Smooth muscle cell (in vitro differentiated cells): Measurements from ENCODE around the gene MBP. TPM values are rescaled to one million over a fixed set of nuclear protein-coding genes. Genes with fewer than 3 reads are reported as not detected.

Experiments used
- DNase-seq: peaks from one replicate; lab custom pipeline; 2025; ENCODE audit not compliant: unreplicated experiment; lab: John Stamatoyannopoulos, UW
- H2AFZ ChIP-seq: fragments of 200-600 bp; sonication (generic); 2 replicates; pipeline ENCODE4 v1.6.0; 2016; ENCODE audit warnings: antibody characterized with exemption, low read depth, mild to moderate bottlenecking
- H3F3A ChIP-seq: fragments of 200-600 bp; sonication (generic); 2 replicates; pipeline ENCODE4 v1.6.0; 2017; ENCODE audit warnings: antibody characterized with exemption, low read depth
- H3K27ac ChIP-seq: fragments of 200-600 bp; sonication (generic); 2 replicates; pipeline ENCODE4 v1.5.1; 2016; ENCODE audit warnings: low read depth, mild to moderate bottlenecking
- H3K27me3 ChIP-seq: fragments of 200-600 bp; sonication (generic); 2 replicates; pipeline ENCODE4 v1.6.1; 2016; ENCODE audit warnings: low read depth, mild to moderate bottlenecking
- H3K36me3 ChIP-seq: fragments of 200-600 bp; sonication (generic); 2 replicates; pipeline ENCODE4 v1.5.1; 2016; ENCODE audit warnings: low read depth
- H3K4me1 ChIP-seq: fragments of 200-600 bp; sonication (generic); 2 replicates; pipeline ENCODE4 v1.5.1; 2016; ENCODE audit warnings: low read depth
- H3K4me2 ChIP-seq: fragments of 200-600 bp; sonication (generic); 2 replicates; pipeline ENCODE4 v1.6.0; 2016; ENCODE audit warnings: mild to moderate bottlenecking
- H3K4me3 ChIP-seq: fragments of 200-600 bp; sonication (generic); 2 replicates; pipeline ENCODE4 v1.5.1; 2016; ENCODE audit warnings: mild to moderate bottlenecking
- H3K79me2 ChIP-seq: fragments of 200-600 bp; sonication (generic); 2 replicates; pipeline ENCODE4 v1.6.0; 2016; ENCODE audit warnings: low read depth, mild to moderate bottlenecking
- H3K9ac ChIP-seq: fragments of 200-600 bp; sonication (generic); 2 replicates; pipeline ENCODE4 v1.6.0; 2016; ENCODE audit warnings: low read depth
- H3K9me3 ChIP-seq: fragments of 200-600 bp; sonication (generic); replicated peaks from 2 replicates; pipeline ENCODE4 v1.5.1; 2016; ENCODE audit warnings: low read depth
- H4K20me1 ChIP-seq: fragments of 200-600 bp; sonication (generic); 2 replicates; pipeline ENCODE4 v1.6.0; 2016; ENCODE audit warnings: low read depth
- CTCF ChIP-seq: fragments of 200-600 bp; sonication (generic); IDR thresholded peaks from 2 replicates; pipeline ENCODE4 v1.5.1; 2017; ENCODE audit warnings: borderline replicate concordance, mild to moderate bottlenecking, antibody characterized with exemption; ENCODE audit not compliant: insufficient read depth, poor library complexity, severe bottlenecking
- WGBS: methylation state at CpG from one replicate; pipeline ENCODE4 v1.1.7; 2016; ENCODE audit warnings: low lambda C conversion rate; 5-methylcytosine and 5-hydroxymethylcytosine counted together
- polyA plus RNA-seq: library from polyadenylated mRNA; unstranded; fragments of >200 nt; fragmentation: Nextera tagmentation; extraction: Ambion mirVana; gene quantifications from 2 replicates; pipeline ENCODE4 v1.2.1, GENCODE V29; 2016
- total RNA-seq: library from RNA; depleted of rRNA; stranded (reverse); fragments of >200 nt; gene quantifications from 2 replicates; pipeline ENCODE4 v1.2.3, GENCODE V29; 2014

MBP gene
- total and polyA plus RNA-seq, 2 experiments from 2014 or later = 1.4 to 5.1 TPM

GRCh38 chr18:76963936-76964335 is 168.6 kb downstream of the MBP start:
- peaks cover 26% of the 10 kb centered on the region for H4K20me1 ChIP-seq
- TF ChIP-seq CTCF = no peak
- DNase-seq = no peak
- H3K4me3 ChIP-seq = no peak overlapping the region
- H3K79me2 ChIP-seq = peaks cover 38% of the 10 kb centered on the region
- H3F3A ChIP-seq = no peaks in the 10 kb centered on the region
- H3K9ac ChIP-seq = no peak overlapping the region
- H3K4me1 ChIP-seq = peaks cover 7% of the 10 kb centered on the region
- no peak overlapping the region for H3K27ac ChIP-seq
- no peaks in the 10 kb centered on the region for H3K27me3 ChIP-seq
- H3K4me2 ChIP-seq = no peak overlapping the region
- 93% methylated on average over 2 of the region's 2 CpGs for WGBS
- no peak overlapping the region for H2AFZ ChIP-seq
- H3K9me3 ChIP-seq = no peaks in the 10 kb centered on the region
- peaks cover 7% of the 10 kb centered on the region for H3K36me3 ChIP-seq

GRCh38 chr18:76962851-76963250 is 169.7 kb downstream of the MBP start:
- H3K36me3 ChIP-seq = peaks cover 7% of the 10 kb centered on the region
- peaks cover 26% of the 10 kb centered on the region for H4K20me1 ChIP-seq
- 94% methylated on average over 1 of the region's 1 CpG for WGBS
- H3K27me3 ChIP-seq = no peaks in the 10 kb centered on the region
- DNase-seq = no peak
- no peak overlapping the region for H3K27ac ChIP-seq
- no peak overlapping the region for H3K4me3 ChIP-seq
- H3K79me2 ChIP-seq = peaks cover 38% of the 10 kb centered on the region
- no peak overlapping the region for H3K4me2 ChIP-seq
- no peaks in the 10 kb centered on the region for H3K9me3 ChIP-seq
- TF ChIP-seq CTCF = no peak
- H3F3A ChIP-seq = no peaks in the 10 kb centered on the region
- H3K4me1 ChIP-seq = peaks cover 3% of the 10 kb centered on the region
- no peak overlapping the region for H3K9ac ChIP-seq
- H2AFZ ChIP-seq = no peak overlapping the region

GRCh38 chr18:76960528-76961035 is 172.0 kb downstream of the MBP start:
- TF ChIP-seq CTCF = no peak
- Histone ChIP-seq H3K36me3 (peaks cover 7% of the 10 kb centered on the region), H2AFZ (no peak overlapping the region), H3K4me3 (no peak overlapping the region), H4K20me1 (peaks cover 21% of the 10 kb centered on the region), H3K4me2 (no peak overlapping the region), H3K9me3 (no peaks in the 10 kb centered on the region), H3K27me3 (no peaks in the 10 kb centered on the region), H3F3A (no peaks in the 10 kb centered on the region), H3K4me1 (no peaks in the 10 kb centered on the region), H3K27ac (no peak overlapping the region), H3K9ac (no peak overlapping the region), H3K79me2 (peaks cover 30% of the 10 kb centered on the region)
- 95% methylated on average over 16 of the region's 16 CpGs for WGBS
- no peak for DNase-seq

GRCh38 chr18:76959605-76960004 is 173.0 kb downstream of the MBP start:
- no peak for DNase-seq
- Histone ChIP-seq H3F3A (no peaks in the 10 kb centered on the region), H3K79me2 (peaks cover 21% of the 10 kb centered on the region), H3K4me1 (no peaks in the 10 kb centered on the region), H3K4me3 (no peak overlapping the region), H2AFZ (no peak overlapping the region), H3K4me2 (no peak overlapping the region), H3K27ac (no peak overlapping the region), H3K9me3 (no peaks in the 10 kb centered on the region), H3K9ac (no peak overlapping the region), H3K36me3 (peaks cover 7% of the 10 kb centered on the region), H3K27me3 (no peaks in the 10 kb centered on the region), H4K20me1 (peaks cover 12% of the 10 kb centered on the region)
- 96% methylated on average over 8 of the region's 8 CpGs for WGBS
- no peak for TF ChIP-seq CTCF
